Central memory CD8-positive, alpha-beta T cell (primary cell): ENCODE results near the gene BICDL1.

Experiments
- ATAC-seq: fragments of 150-1000 bp; cut with Tn5 transposase; replicated peaks from 2 replicates; pipeline ENCODE4 v1.10.0; 2022; ENCODE audit warnings: mild to moderate bottlenecking, moderate FRiP score, moderate number of reproducible peaks; ENCODE audit not compliant: poor library complexity, severe bottlenecking; ENCODE audit errors: extremely low read depth
- DNase-seq, 2 donors: peaks; one replicate each; pipeline ENCODE4 v3.0.0; 2021; ENCODE audit warnings: low spot score in 2 of 2
- H3K27ac Mint-ChIP-seq: one replicate; pipeline ENCODE4 v1.8.0; 2022; ENCODE audit warnings: low read depth, mild to moderate bottlenecking, moderate library complexity, mixed read lengths
- H3K27me3 Mint-ChIP-seq: one replicate; pipeline ENCODE4 v1.8.0; 2022; ENCODE audit warnings: mixed read lengths
- H3K36me3 Mint-ChIP-seq: one replicate; pipeline ENCODE4 v1.8.0; 2022; ENCODE audit warnings: mild to moderate bottlenecking, moderate library complexity, mixed read lengths; ENCODE audit not compliant: insufficient read depth
- H3K4me1 Mint-ChIP-seq: one replicate; pipeline ENCODE4 v1.8.0; 2022; ENCODE audit warnings: mixed read lengths
- H3K4me3 Mint-ChIP-seq: one replicate; pipeline ENCODE4 v1.8.0; 2022; ENCODE audit warnings: mild to moderate bottlenecking, moderate library complexity, mixed read lengths
- H3K9me3 Mint-ChIP-seq: one replicate; pipeline ENCODE4 v1.8.0; 2022; ENCODE audit warnings: mixed read lengths

Gene BICDL1

GRCh38 chr12:120077260-120077659 lies 88.2 kb downstream of the BICDL1 start:
- no peak overlapping the region for H3K4me3 Mint-ChIP-seq
- H3K27me3 Mint-ChIP-seq = no peaks in the 10 kb centered on the region
- H3K36me3 Mint-ChIP-seq = peaks cover 42% of the 10 kb centered on the region
- peak overlapping the region; percentile 19 for H3K27ac Mint-ChIP-seq
- DNase-seq (no peak), ATAC-seq (no peak)
- no peaks in the 10 kb centered on the region for H3K4me1 Mint-ChIP-seq
- no peaks in the 10 kb centered on the region for H3K9me3 Mint-ChIP-seq

- Mint-ChIP-seq H3K36me3 (peaks cover 45% of the 10 kb centered on the region), H3K9me3 (no peaks in the 10 kb centered on the region), H3K4me1 (no peaks in the 10 kb centered on the region), H3K4me3 (no peak overlapping the region), H3K27me3 (no peaks in the 10 kb centered on the region), H3K27ac (no peak overlapping the region)
- DNase-seq = no peak
- ATAC-seq = no peak
These were observed 89.8 kb downstream of the BICDL1 start for GRCh38 chr12:120078868-120079267.

- H3K4me1 Mint-ChIP-seq = no peaks in the 10 kb centered on the region
- no peak overlapping the region for H3K4me3 Mint-ChIP-seq
- no peak overlapping the region for H3K27ac Mint-ChIP-seq
- ATAC-seq = no peak
- no peak for DNase-seq
- peaks cover 45% of the 10 kb centered on the region for H3K36me3 Mint-ChIP-seq
- H3K27me3 Mint-ChIP-seq = no peaks in the 10 kb centered on the region
- H3K9me3 Mint-ChIP-seq = no peaks in the 10 kb centered on the region
These were observed 90.7 kb downstream of the BICDL1 start for GRCh38 chr12:120079411-120080400.

GRCh38 chr12:120081641-120082040 lies 92.6 kb downstream of the BICDL1 start:
- no peak overlapping the region for H3K27ac Mint-ChIP-seq

GRCh38 chr12:120085920-120086645 lies 97.0 kb downstream of the BICDL1 start:
- Mint-ChIP-seq H3K9me3 (no peaks in the 10 kb centered on the region), H3K36me3 (peaks cover 56% of the 10 kb centered on the region), H3K4me3 (no peak overlapping the region), H3K4me1 (peaks cover 20% of the 10 kb centered on the region), H3K27me3 (no peaks in the 10 kb centered on the region), H3K27ac (peak overlapping the region; percentile 88)
- no peak for DNase-seq
- ATAC-seq = no peak

More at GRCh38 chr12:120081641-120082040, 92.6 kb downstream of the BICDL1 start:
- H3K9me3 Mint-ChIP-seq = no peaks in the 10 kb centered on the region
- no peaks in the 10 kb centered on the region for H3K27me3 Mint-ChIP-seq
- peaks cover 46% of the 10 kb centered on the region for H3K36me3 Mint-ChIP-seq
- peaks cover 5% of the 10 kb centered on the region for H3K4me1 Mint-ChIP-seq
- no peak for ATAC-seq
- H3K4me3 Mint-ChIP-seq = no peak overlapping the region
- no peak for DNase-seq

GRCh38 chr12:120086801-120087621 lies 98.0 kb downstream of the BICDL1 start:
- Mint-ChIP-seq H3K27me3 (no peaks in the 10 kb centered on the region), H3K36me3 (peaks cover 53% of the 10 kb centered on the region), H3K9me3 (no peaks in the 10 kb centered on the region), H3K4me3 (peak overlapping the region; percentile 64), H3K27ac (peak overlapping the region; percentile 88), H3K4me1 (peaks cover 23% of the 10 kb centered on the region)
- ATAC-seq (peak; percentile 98), DNase-seq (peak; percentile 99 to 100)

- Mint-ChIP-seq H3K27me3 (no peaks in the 10 kb centered on the region), H3K36me3 (peaks cover 48% of the 10 kb centered on the region), H3K4me3 (no peak overlapping the region), H3K4me1 (peaks cover 23% of the 10 kb centered on the region), H3K9me3 (no peaks in the 10 kb centered on the region), H3K27ac (no peak overlapping the region)
- ATAC-seq = no peak
- DNase-seq = no peak
These were observed 100.1 kb downstream of the BICDL1 start for GRCh38 chr12:120089105-120089504.

GRCh38 chr12:120089796-120090195 lies 100.8 kb downstream of the BICDL1 start:
- peaks cover 45% of the 10 kb centered on the region for H3K36me3 Mint-ChIP-seq
- no peaks in the 10 kb centered on the region for H3K27me3 Mint-ChIP-seq
- DNase-seq (no peak), ATAC-seq (no peak)
- H3K4me3 Mint-ChIP-seq = no peak overlapping the region
- no peaks in the 10 kb centered on the region for H3K9me3 Mint-ChIP-seq
- no peak overlapping the region for H3K27ac Mint-ChIP-seq
- H3K4me1 Mint-ChIP-seq = peaks cover 23% of the 10 kb centered on the region

GRCh38 chr12:120090206-120090605 lies 101.2 kb downstream of the BICDL1 start:
- H3K27me3 Mint-ChIP-seq = no peaks in the 10 kb centered on the region
- no peak for ATAC-seq
- no peak for DNase-seq
- H3K9me3 Mint-ChIP-seq = no peaks in the 10 kb centered on the region
- no peak overlapping the region for H3K27ac Mint-ChIP-seq
- H3K4me1 Mint-ChIP-seq = peaks cover 23% of the 10 kb centered on the region
- H3K4me3 Mint-ChIP-seq = no peak overlapping the region
- H3K36me3 Mint-ChIP-seq = peaks cover 44% of the 10 kb centered on the region

GRCh38 chr12:120090626-120091295 lies 101.7 kb downstream of the BICDL1 start:
- Mint-ChIP-seq H3K27ac (peak overlapping the region; percentile 25), H3K9me3 (no peaks in the 10 kb centered on the region), H3K36me3 (peaks cover 45% of the 10 kb centered on the region), H3K4me1 (peaks cover 23% of the 10 kb centered on the region), H3K4me3 (no peak overlapping the region), H3K27me3 (no peaks in the 10 kb centered on the region)
- ATAC-seq = no peak
- DNase-seq = no peak

GRCh38 chr12:120091371-120092090 lies 102.5 kb downstream of the BICDL1 start:
- Mint-ChIP-seq H3K4me1 (peaks cover 19% of the 10 kb centered on the region), H3K27ac (peak overlapping the region; percentile 25), H3K27me3 (no peaks in the 10 kb centered on the region), H3K36me3 (peaks cover 49% of the 10 kb centered on the region), H3K9me3 (no peaks in the 10 kb centered on the region), H3K4me3 (no peak overlapping the region)
- no peak for DNase-seq
- no peak for ATAC-seq
